ENCODE data around the gene IFNLR1. TPM values are rescaled to one million over a fixed set of nuclear protein-coding genes. Genes with fewer than 3 reads are reported as not detected.

The IFNLR1 gene
- total RNA-seq, 4 donors from 2014 or later = 0.93 to 2.8 (median 1.2) TPM

DNA sequence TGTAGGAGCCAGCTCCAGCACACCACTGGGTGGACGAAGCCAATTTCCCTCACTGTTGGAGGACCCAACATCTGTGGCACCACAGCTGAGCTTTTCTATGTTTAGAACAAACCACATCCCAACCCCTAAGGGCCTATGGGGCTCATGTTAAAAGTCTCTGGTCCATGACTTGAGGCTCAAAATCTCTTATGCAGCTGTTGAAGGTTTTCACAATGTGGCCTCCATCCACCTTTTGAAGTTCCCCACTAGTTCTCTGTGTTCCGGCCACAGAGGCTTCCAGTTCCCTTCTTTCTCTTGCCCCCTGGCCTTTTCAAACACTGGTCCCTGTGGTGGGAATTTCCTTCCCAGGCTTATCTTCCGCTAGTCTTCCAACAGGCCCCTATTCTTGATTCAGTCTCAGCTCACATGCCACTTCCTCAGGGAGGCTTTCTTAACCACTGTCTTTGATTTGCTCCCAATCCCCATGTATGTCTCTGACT, 3.9 kb upstream of the IFNLR1 start:
- WGBS, 2 donors (ENCODE audit: low coverage in 1 of 2) = 83 to 87% methylated on average over 2 to 3 of the region's 3 CpGs

DNA sequence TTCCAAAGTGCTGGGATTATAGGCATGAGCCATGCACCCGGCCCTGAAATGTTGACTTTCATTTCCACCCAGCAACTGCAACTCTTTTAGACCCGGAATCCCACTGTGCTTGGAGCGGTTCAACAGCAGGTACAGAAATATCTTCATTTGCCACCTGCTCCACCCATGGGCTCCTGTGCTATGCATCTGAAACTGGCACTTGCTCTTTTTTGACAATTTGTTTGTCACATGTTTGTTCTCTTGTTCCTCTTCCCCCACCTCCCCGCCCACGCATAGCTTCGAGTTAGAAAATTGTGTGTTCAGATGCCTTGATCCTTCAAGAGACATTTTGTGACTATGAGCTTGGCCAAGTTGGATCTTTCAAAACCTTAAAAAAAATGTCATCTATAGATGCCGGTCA, 2.4 kb upstream of the IFNLR1 start:
- no peak for ATAC-seq
- Histone ChIP-seq H3K4me1 (peaks cover 0 to 16% (median 5%) of the 10 kb centered on the region in 3 donors), H3K27me3 (peaks cover 52% of the 10 kb centered on the region), H3K36me3 (no peaks in the 10 kb centered on the region), H3K4me3 (no peak overlapping the region), H3K27ac (no peak overlapping the region), H3K9me3 (no peaks in the 10 kb centered on the region)
- no peak for TF ChIP-seq EP300 (IDR thresholded peaks at IDR 0.05)
- TF ChIP-seq POLR2A (IDR thresholded peaks at IDR 0.05) = no peak
- TF ChIP-seq, protein P1, sequence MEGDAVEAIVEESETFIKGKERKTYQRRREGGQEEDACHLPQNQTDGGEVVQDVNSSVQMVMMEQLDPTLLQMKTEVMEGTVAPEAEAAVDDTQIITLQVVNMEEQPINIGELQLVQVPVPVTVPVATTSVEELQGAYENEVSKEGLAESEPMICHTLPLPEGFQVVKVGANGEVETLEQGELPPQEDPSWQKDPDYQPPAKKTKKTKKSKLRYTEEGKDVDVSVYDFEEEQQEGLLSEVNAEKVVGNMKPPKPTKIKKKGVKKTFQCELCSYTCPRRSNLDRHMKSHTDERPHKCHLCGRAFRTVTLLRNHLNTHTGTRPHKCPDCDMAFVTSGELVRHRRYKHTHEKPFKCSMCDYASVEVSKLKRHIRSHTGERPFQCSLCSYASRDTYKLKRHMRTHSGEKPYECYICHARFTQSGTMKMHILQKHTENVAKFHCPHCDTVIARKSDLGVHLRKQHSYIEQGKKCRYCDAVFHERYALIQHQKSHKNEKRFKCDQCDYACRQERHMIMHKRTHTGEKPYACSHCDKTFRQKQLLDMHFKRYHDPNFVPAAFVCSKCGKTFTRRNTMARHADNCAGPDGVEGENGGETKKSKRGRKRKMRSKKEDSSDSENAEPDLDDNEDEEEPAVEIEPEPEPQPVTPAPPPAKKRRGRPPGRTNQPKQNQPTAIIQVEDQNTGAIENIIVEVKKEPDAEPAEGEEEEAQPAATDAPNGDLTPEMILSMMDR (IDR thresholded peaks at IDR 0.05) = no peak
- TF ChIP-seq POLR2AphosphoS5 (IDR thresholded peaks at IDR 0.05) = no peak
- WGBS, 2 donors (ENCODE audit: low coverage in 1 of 2) = 80 to 94% methylated on average over 4 to 6 of the region's 7 CpGs

More for the DNA sequence above, 3.9 kb upstream of the IFNLR1 start:
- Histone ChIP-seq H3K36me3 (no peaks in the 10 kb centered on the region), H3K4me3 (no peak overlapping the region), H3K9me3 (no peaks in the 10 kb centered on the region), H3K4me1 (peaks cover 0 to 16% (median 5%) of the 10 kb centered on the region in 3 donors), H3K27me3 (peaks cover 59% of the 10 kb centered on the region), H3K27ac (no peak overlapping the region)
- ATAC-seq = no peak
- TF ChIP-seq POLR2A (IDR thresholded peaks at IDR 0.05) = no peak
- no peak for TF ChIP-seq POLR2AphosphoS5 (IDR thresholded peaks at IDR 0.05)
- TF ChIP-seq EP300 (IDR thresholded peaks at IDR 0.05) = no peak
- TF ChIP-seq, protein P1 (IDR thresholded peaks at IDR 0.05) = no peak

DNA sequence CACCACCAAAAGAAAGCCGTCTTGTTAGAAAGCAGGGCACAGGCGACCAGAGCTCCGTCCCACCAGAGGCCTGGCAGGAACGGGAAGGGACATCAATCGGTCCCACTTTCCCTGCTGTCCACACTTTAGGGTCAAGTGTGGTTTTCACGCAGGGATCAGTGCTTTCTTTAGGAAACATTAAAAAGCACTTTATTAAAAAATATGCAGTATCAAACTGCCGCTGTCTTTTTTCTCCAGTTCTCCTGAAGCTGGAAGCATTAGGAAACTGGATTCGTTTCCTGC, 437 bp downstream of the IFNLR1 start:
- no peaks in the 10 kb centered on the region for H3K9me3 ChIP-seq
- peaks cover 0 to 16% (median 5%) of the 10 kb centered on the region in 3 donors for H3K4me1 ChIP-seq
- TF ChIP-seq, protein P1 (IDR thresholded peaks at IDR 0.05) = no peak
- no peak for TF ChIP-seq EP300 (IDR thresholded peaks at IDR 0.05)
- no peak for TF ChIP-seq POLR2A (IDR thresholded peaks at IDR 0.05)
- TF ChIP-seq POLR2AphosphoS5 (IDR thresholded peaks at IDR 0.05) = no peak
- peak overlapping the region; percentile 32 to 60 for H3K4me3 ChIP-seq
- peak; percentile 2 for ATAC-seq
- WGBS, 2 donors (ENCODE audit: low coverage in 1 of 2) = 53 to 100% methylated on average over 1 to 8 of the region's 8 CpGs
- peak overlapping the region in 3 of 4 donors; percentile 39 to 82 (median 41) for H3K27ac ChIP-seq
- H3K27me3 ChIP-seq = peaks cover 39% of the 10 kb centered on the region
- H3K36me3 ChIP-seq = no peaks in the 10 kb centered on the region

DNA sequence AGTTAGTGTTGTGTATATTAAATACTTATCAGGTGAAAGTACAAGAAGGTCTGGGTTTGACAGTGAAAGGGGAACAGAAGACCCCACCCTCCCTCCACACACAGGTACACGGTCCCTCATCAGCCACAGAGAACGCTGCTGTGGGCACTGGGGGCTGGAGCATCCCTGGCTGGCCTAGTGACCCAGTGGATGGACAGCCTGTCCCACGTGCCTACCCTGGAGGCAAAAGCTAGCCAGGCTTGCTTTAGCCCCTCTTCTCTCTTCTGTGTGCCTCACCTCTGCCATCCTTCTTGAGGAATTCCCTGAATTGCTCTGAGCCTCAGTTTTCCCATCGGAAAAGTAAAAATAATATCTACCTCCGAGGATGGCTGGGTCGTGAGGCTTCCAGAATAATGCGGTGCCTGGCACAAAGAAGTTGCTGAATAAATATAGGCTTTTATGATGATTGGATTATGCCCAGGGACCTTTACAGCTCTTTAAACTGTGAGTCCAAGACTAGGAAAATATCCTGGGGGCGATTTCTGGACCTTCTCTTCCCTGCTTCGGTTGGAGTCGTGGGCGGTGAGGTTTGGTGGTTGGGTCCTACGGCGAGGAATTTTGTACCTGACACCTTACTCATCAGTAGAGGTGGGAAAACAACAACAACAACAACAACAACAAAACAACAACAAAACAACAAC, 918 bp downstream of the IFNLR1 start:
- TF ChIP-seq POLR2A (IDR thresholded peaks at IDR 0.05) (no peak), EP300 (IDR thresholded peaks at IDR 0.05) (no peak)
- Histone ChIP-seq H3K27me3 (peaks cover 34% of the 10 kb centered on the region), H3K9me3 (no peaks in the 10 kb centered on the region), H3K36me3 (no peaks in the 10 kb centered on the region), H3K4me3 (no peak overlapping the region), H3K4me1 (peaks cover 0 to 16% (median 5%) of the 10 kb centered on the region in 3 donors), H3K27ac (peak overlapping the region in 2 of 4 donors; percentile 41 to 82)
- 20 to 73% methylated on average over 1 to 5 of the region's 13 CpGs for WGBS, 2 donors (ENCODE audit: low coverage in 1 of 2)
- ATAC-seq = no peak

DNA sequence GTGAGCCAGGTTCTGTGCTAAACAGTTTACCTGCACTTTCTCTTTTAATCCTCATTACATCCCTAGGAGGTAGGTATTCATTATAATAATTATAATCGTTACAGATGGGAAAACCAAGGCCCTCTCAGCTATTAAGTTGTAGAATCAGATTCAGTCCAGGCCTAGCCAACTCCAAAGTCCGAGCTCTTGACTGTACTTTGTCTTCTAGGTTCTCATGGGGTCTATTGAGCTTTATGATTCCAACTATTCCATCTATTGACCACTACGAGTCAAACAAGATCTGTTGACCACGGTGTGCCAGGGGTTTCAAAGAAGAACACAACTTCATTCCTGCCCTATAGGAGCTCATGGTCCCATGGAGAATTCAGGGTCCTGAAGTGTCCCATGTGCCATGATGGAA, 2.0 kb downstream of the IFNLR1 start:
- H3K27ac ChIP-seq = no peak overlapping the region
- H3K27me3 ChIP-seq = peaks cover 23% of the 10 kb centered on the region
- ATAC-seq = no peak
- no peaks in the 10 kb centered on the region for H3K9me3 ChIP-seq
- H3K4me1 ChIP-seq = peaks cover 0 to 16% (median 5%) of the 10 kb centered on the region in 3 donors
- TF ChIP-seq POLR2AphosphoS5 (IDR thresholded peaks at IDR 0.05) (no peak), POLR2A (IDR thresholded peaks at IDR 0.05) (no peak), EP300 (IDR thresholded peaks at IDR 0.05) (no peak)
- TF ChIP-seq, protein P1 (IDR thresholded peaks at IDR 0.05) = no peak
- WGBS, 2 donors (ENCODE audit: low coverage in 1 of 2) = 69 to 76% methylated on average over 4 of the region's 4 CpGs
- no peak overlapping the region for H3K4me3 ChIP-seq
- H3K36me3 ChIP-seq = no peaks in the 10 kb centered on the region
